GM12878 (cell line): ENCODE results near the gene FOXP4. TPM values are rescaled to one million over a fixed set of nuclear protein-coding genes. Genes with fewer than 3 reads are reported as not detected.

Experiments used
- ATAC-seq: fragments of 200-7000 bp; cut with Tn5 transposase; 3 replicates; pipeline ENCODE4 v1.9.1; 2020; ENCODE audit warnings: mild to moderate bottlenecking, moderate library complexity
- BruUV-seq: library from RNA; stranded (reverse); fragments of 400-500 nt; replicated peaks from 2 replicates; lab custom pipeline; 2021; lab: Mats Ljungman, UMichigan
- CTCF ChIA-PET: fragments of 300-600 bp; sonication (Branson Sonifier 250); formaldehyde crosslinking; extraction: SDS; loops from one replicate; lab custom pipeline; 2021; ENCODE audit warnings: inconsistent platforms; lab: Yijun Ruan, JAX
- POLR2A ChIA-PET: fragments of 350-600 bp; formaldehyde crosslinking; extraction: SDS; loops from one replicate; lab custom pipeline; 2021; ENCODE audit warnings: inconsistent platforms; lab: Charles Lee
- RAD21 ChIA-PET: fragments of 300-600 bp; sonication (Branson Sonifier 250); formaldehyde crosslinking; loops from one replicate; lab custom pipeline; 2023; ENCODE audit warnings: antibody characterized with exemption; ENCODE audit not compliant: unreplicated experiment; lab: Charles Lee
- SMC1A ChIA-PET: fragments of 300-600 bp; sonication (Branson Sonifier 250); formaldehyde crosslinking; loops from one replicate; lab custom pipeline; 2023; ENCODE audit not compliant: unreplicated experiment, uncharacterized antibody; lab: Charles Lee
- DNase-seq: peaks from one replicate; pipeline ENCODE4 v3.0.0-alpha.2; 2011; ENCODE audit warnings: low read depth, low spot score
- FAIRE-seq: peaks from 3 replicates; lab custom pipeline; 2011; peaks lifted over from hg19 to GRCh38; lab: Jason Lieb, UNC
- H2AFZ ChIP-seq: 2 replicates; pipeline ENCODE4 v1.6.0; 2011; ENCODE audit warnings: low read depth, low read length, control low read depth; ENCODE audit not compliant: control insufficient read depth
- H3K27ac ChIP-seq: 2 replicates; pipeline ENCODE4 v1.5.1; 2011; ENCODE audit warnings: control low read depth; ENCODE audit not compliant: control insufficient read depth, insufficient read depth
- H3K27me3 ChIP-seq, 2 experiments: replicated peaks in 1 of 2; 2 replicates each; pipeline versions ENCODE4 v1.6.0 to v1.6.1; 2011; ENCODE audit warnings: low read length in 1 of 2; ENCODE audit not compliant: control insufficient read depth in 2 of 2, insufficient read depth in 2 of 2
- H3K36me3 ChIP-seq, 2 experiments: 2 replicates each; pipeline ENCODE4 v1.5.1; 2011; ENCODE audit warnings: low read length in 1 of 2; ENCODE audit not compliant: control insufficient read depth in 2 of 2, insufficient read depth in 2 of 2
- H3K4me1 ChIP-seq: 2 replicates; pipeline ENCODE4 v1.6.1; 2011; ENCODE audit warnings: mild to moderate bottlenecking, low read length, moderate library complexity, mixed read lengths; ENCODE audit not compliant: control insufficient read depth, insufficient read depth
- H3K4me2 ChIP-seq: 2 replicates; pipeline ENCODE4 v1.6.0; 2011; ENCODE audit warnings: control low read depth; ENCODE audit not compliant: control insufficient read depth, insufficient read depth
- H3K4me3 ChIP-seq: fragments of 200-600 bp; sonication (generic); 2 replicates; pipeline ENCODE4 v1.5.1; 2016
- H3K79me2 ChIP-seq: 2 replicates; pipeline ENCODE4 v1.6.0; 2011; ENCODE audit warnings: low read length; ENCODE audit not compliant: control insufficient read depth, insufficient read depth
- H3K9ac ChIP-seq: 2 replicates; pipeline ENCODE4 v1.8.0; 2011; ENCODE audit warnings: low read length, control low read depth, mixed read lengths; ENCODE audit not compliant: control insufficient read depth, insufficient read depth
- H3K9me3 ChIP-seq: replicated peaks from 3 replicates; pipeline ENCODE4 v1.5.1; 2011; ENCODE audit warnings: mild to moderate bottlenecking, low read length; ENCODE audit not compliant: control insufficient read depth, insufficient read depth
- H4K20me1 ChIP-seq: 2 replicates; pipeline ENCODE4 v1.6.0; 2011; ENCODE audit not compliant: control insufficient read depth, insufficient read depth
- ATF7 ChIP-seq: fragments of 450-650 bp; IDR thresholded peaks from 2 replicates; pipeline ENCODE4 v1.6.1; 2016; ENCODE audit warnings: low read depth, mild to moderate bottlenecking
- BACH1 ChIP-seq: fragments of 450-650 bp; IDR thresholded peaks from 2 replicates; pipeline ENCODE4 v1.6.1; 2017; ENCODE audit warnings: mild to moderate bottlenecking, borderline replicate concordance
- CBFB ChIP-seq: IDR thresholded peaks from 2 replicates; pipeline ENCODE4 v1.6.1; 2016; ENCODE audit warnings: antibody characterized with exemption, low read depth
- CTCF ChIP-seq, 3 experiments: IDR thresholded peaks in 2 of 3; conservative IDR thresholded peaks in 1 of 3; 2 replicates each; pipeline ENCODE4 v1.5.1; 2011; ENCODE audit warnings: low read depth in 3 of 3, low read length in 3 of 3, mild to moderate bottlenecking in 3 of 3, control low read depth in 2 of 3, moderate library complexity in 2 of 3, inconsistent platforms in 1 of 3, mixed read lengths in 1 of 3; ENCODE audit not compliant: control insufficient read depth in 2 of 3, insufficient read depth in 1 of 3; ENCODE audit errors: extremely low read depth in 1 of 3
- DPF2 ChIP-seq: fragments of 450-650 bp; IDR thresholded peaks from 2 replicates; pipeline ENCODE4 v1.6.1; 2017; ENCODE audit warnings: mild to moderate bottlenecking
- EED ChIP-seq: sonication (generic); IDR thresholded peaks from 2 replicates; pipeline ENCODE4 v1.6.1; 2016; ENCODE audit warnings: antibody characterized with exemption, low read depth
- ESRRA ChIP-seq: IDR thresholded peaks from 2 replicates; pipeline ENCODE4 v1.6.1; 2012; ENCODE audit warnings: mild to moderate bottlenecking, low read length, improper control_type of control experiment
- FOXK2 ChIP-seq: fragments of 450-650 bp; IDR thresholded peaks from 2 replicates; pipeline ENCODE4 v1.6.1; 2017; ENCODE audit warnings: mild to moderate bottlenecking, moderate library complexity
- JUND ChIP-seq: IDR thresholded peaks from 2 replicates; pipeline ENCODE4 v1.6.1; 2012; ENCODE audit warnings: low read depth, mild to moderate bottlenecking, low read length, improper control_type of control experiment, moderate library complexity
- KAT2A ChIP-seq: conservative IDR thresholded peaks from 2 replicates; pipeline ENCODE4 v1.6.1; 2011; ENCODE audit warnings: low read depth, low read length; ENCODE audit not compliant: control insufficient read depth
- NBN ChIP-seq: fragments of 450-650 bp; IDR thresholded peaks from 2 replicates; pipeline ENCODE4 v1.6.1; 2016
- ZBTB33 ChIP-seq: fragments of 450-650 bp; IDR thresholded peaks from 2 replicates; pipeline ENCODE4 v1.6.1; 2017; ENCODE audit warnings: mild to moderate bottlenecking
- ZNF217 ChIP-seq: fragments of 450-650 bp; IDR thresholded peaks from 2 replicates; pipeline ENCODE4 v1.6.1; 2017; ENCODE audit warnings: antibody characterized with exemption, mild to moderate bottlenecking
- ZZZ3 ChIP-seq: IDR thresholded peaks from 2 replicates; pipeline ENCODE4 v1.6.1; 2011; ENCODE audit warnings: low read depth; ENCODE audit not compliant: control insufficient read depth, insufficient read length
- WGBS: methylation state at CpG from one replicate; pipeline ENCODE4 v1.1.6; 2016; ENCODE audit warnings: low lambda C conversion rate; ENCODE audit not compliant: insufficient replicate concordance, insufficient coverage; ENCODE audit errors: missing lambda C conversion rate; 5-methylcytosine and 5-hydroxymethylcytosine counted together
- in situ Hi-C: fragments of 300-500 bp; cut with MboI; formaldehyde crosslinking; loops from 9 replicates; pipeline ENCODE4 v1.14.3; 2018; ENCODE audit warnings: mixed read lengths
- intact Hi-C: fragments of 100-400 bp; cut with micrococcal nuclease; formaldehyde crosslinking; loops from one replicate; pipeline ENCODE4 v1.14.2; 2022; ENCODE audit not compliant: unreplicated experiment
- polyA plus RNA-seq, 11 experiments: library from polyadenylated mRNA; depleted of rRNA in 4 of 11; unstranded in 6 of 11; stranded (reverse) in 5 of 11; fragments of >200 nt; fragmentation: Nextera tagmentation in 4 of 11; fragmentation: Illumina TruSeq in 1 of 11; extraction: Ambion mirVana in 4 of 11; extraction: Trizol in 1 of 11; gene quantifications; 1 replicate in 1 of 11; 2 replicates in 10 of 11; pipeline versions ENCODE4 v1.2.1 to v1.2.3, GENCODE V29; 2011 to 2016; ENCODE audit warnings: inconsistent platforms in 2 of 11, missing spikeins in 2 of 11, low read depth in 1 of 11
- total RNA-seq, 4 experiments: library from RNA; depleted of rRNA in 3 of 4; stranded (reverse); fragments of >200 nt in 3 of 4; fragmentation: Illumina TruSeq in 1 of 4; extraction: Trizol in 1 of 4; gene quantifications; 2 replicates each; pipeline versions ENCODE4 v1.2.1 to v1.2.3, GENCODE V29; 2013 to 2021
- TF ChIP-seq, protein P1 (sequence below): fragments of 450-650 bp; IDR thresholded peaks from 2 replicates; pipeline ENCODE4 v1.6.1; 2017; ENCODE audit warnings: mild to moderate bottlenecking, moderate library complexity

Gene FOXP4
- total and polyA plus RNA-seq, 10 of the 15 experiments (the other 5 are each of a cell fraction or from before 2014, with no cell fraction given) = 0.31 to 46.1 (median 2.3) TPM

DNA sequence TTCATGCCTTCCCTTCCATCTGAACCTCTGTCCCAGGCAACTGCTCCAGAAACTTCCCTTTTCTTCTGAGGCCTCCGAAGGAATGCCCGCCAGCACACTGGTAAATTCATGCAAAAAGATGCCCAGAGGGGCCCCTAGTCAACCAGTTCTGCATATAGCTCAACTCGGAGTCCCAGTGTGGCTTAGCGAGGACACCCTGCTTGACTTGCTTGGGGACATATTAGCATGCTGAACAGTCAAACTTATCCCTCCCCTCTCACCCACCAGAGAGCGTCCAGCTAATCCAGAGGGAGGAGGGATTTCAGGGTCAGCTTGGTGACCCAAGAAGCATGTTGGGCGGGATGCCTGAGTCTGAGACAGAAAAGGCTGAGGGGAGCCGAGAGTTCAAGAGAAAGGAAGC, 69.1 kb downstream of the FOXP4 start:
- intact Hi-C loops (no loop called here), in situ Hi-C loops (no loop called here)
- Histone ChIP-seq H3K79me2 (no peaks in the 10 kb centered on the region), H3K36me3 (no peaks in the 10 kb centered on the region), H3K9me3 (no peaks in the 10 kb centered on the region), H3K4me2 (no peak overlapping the region), H3K4me1 (no peaks in the 10 kb centered on the region), H3K27me3 (no peaks in the 10 kb centered on the region; a peak in 1 of 4 replicates), H3K27ac (no peak overlapping the region), H4K20me1 (no peaks in the 10 kb centered on the region), H3K9ac (no peak overlapping the region), H3K4me3 (no peak overlapping the region), H2AFZ (no peak overlapping the region)
- WGBS = 31% methylated on average over 7 of the region's 7 CpGs
- SMC1A ChIA-PET = no interaction called here
- FAIRE-seq (no peak), ATAC-seq (no peak), DNase-seq (no peak)
- CTCF ChIA-PET = interaction anchor here (1.1 kb wide), 2 partner anchors 190 to 218 kb away, joined by 3 read pairs; no protein-coding TSS in a partner anchor
- BruUV-seq = no TSS peak
- POLR2A ChIA-PET = no interaction called here
- RAD21 ChIA-PET = interaction anchor here (0.5 kb wide), 1 partner anchor 146 kb away, joined by 3 read pairs; no protein-coding TSS in a partner anchor
- TF ChIP-seq, protein P1, sequence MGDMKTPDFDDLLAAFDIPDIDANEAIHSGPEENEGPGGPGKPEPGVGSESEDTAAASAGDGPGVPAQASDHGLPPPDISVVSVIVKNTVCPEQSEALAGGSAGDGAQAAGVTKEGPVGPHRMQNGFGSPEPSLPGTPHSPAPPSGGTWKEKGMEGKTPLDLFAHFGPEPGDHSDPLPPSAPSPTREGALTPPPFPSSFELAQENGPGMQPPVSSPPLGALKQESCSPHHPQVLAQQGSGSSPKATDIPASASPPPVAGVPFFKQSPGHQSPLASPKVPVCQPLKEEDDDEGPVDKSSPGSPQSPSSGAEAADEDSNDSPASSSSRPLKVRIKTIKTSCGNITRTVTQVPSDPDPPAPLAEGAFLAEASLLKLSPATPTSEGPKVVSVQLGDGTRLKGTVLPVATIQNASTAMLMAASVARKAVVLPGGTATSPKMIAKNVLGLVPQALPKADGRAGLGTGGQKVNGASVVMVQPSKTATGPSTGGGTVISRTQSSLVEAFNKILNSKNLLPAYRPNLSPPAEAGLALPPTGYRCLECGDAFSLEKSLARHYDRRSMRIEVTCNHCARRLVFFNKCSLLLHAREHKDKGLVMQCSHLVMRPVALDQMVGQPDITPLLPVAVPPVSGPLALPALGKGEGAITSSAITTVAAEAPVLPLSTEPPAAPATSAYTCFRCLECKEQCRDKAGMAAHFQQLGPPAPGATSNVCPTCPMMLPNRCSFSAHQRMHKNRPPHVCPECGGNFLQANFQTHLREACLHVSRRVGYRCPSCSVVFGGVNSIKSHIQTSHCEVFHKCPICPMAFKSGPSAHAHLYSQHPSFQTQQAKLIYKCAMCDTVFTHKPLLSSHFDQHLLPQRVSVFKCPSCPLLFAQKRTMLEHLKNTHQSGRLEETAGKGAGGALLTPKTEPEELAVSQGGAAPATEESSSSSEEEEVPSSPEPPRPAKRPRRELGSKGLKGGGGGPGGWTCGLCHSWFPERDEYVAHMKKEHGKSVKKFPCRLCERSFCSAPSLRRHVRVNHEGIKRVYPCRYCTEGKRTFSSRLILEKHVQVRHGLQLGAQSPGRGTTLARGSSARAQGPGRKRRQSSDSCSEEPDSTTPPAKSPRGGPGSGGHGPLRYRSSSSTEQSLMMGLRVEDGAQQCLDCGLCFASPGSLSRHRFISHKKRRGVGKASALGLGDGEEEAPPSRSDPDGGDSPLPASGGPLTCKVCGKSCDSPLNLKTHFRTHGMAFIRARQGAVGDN = no peak
- TF ChIP-seq ZZZ3 = no peak
- no peak for TF ChIP-seq CBFB
- TF ChIP-seq KAT2A = no peak
- TF ChIP-seq ESRRA = no peak
- no peak for TF ChIP-seq ZBTB33
- TF ChIP-seq NBN = no peak
- TF ChIP-seq DPF2 = no peak
- TF ChIP-seq ZNF217 = no peak
- TF ChIP-seq EED = no peak
- no peak for TF ChIP-seq FOXK2
- no peak for TF ChIP-seq BACH1
- no peak for TF ChIP-seq JUND
- TF ChIP-seq ATF7 = no peak
- no peak for TF ChIP-seq CTCF (IDR thresholded peaks at IDR 0.05 in 2 of 3, conservative IDR thresholded peaks at IDR 0.05 in 1 of 3; ENCODE audit: control insufficient read depth in 2 of 3, extremely low read depth in 1 of 3, insufficient read depth in 1 of 3, low read depth in 3 of 3, low read length in 3 of 3)
